ENCODE results near the gene INSL3.

Gene INSL3

GRCh38 chr19:17766543-17767131 is 54.7 kb downstream of the INSL3 start:
- no peak overlapping the region for H3K4me3 ChIP-seq (ENCODE audit: low read length)

More at GRCh38 chr19:17766543-17767131, 54.7 kb downstream of the INSL3 start:
- no peak for DNase-seq (ENCODE audit: low read depth, low spot score)
